ENCODE results near the gene HDAC1.

HDAC1 gene

DNA sequence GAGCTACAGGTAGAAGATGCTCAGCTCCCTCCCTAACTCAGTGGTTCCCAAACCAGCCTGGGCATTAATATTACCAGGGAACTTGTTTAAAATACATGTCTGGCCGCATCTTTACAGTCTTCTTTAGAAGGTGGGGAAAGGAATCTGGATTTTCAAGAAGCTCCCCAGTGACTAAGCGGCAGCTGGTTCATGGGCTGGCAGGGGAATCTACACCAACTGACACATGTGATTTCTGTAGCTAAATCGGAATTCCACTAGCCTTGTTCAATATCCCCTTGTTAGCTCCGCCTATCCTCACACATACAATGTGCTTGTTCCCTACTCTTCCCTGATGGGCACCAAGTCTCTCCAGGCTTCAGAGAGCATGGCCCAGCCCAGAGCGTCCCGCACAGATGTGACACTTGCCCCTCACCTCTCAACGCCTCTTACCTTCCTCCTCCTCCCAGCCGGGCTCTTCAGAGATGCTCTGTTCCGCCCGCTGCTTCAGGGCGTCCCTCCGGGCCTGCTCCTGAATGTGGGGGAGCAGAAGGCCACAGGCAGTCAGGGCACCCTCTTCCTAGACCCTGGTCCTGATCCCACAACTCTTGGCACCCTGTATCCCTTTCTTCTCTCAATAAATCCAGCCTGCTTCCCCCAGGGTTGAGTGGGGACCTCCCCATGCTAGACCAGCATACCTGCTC is 85.8 kb downstream of the HDAC1 start:
- no peak for DNase-seq

- DNase-seq = no peak
These were observed 88.2 kb downstream of the HDAC1 start for GRCh38 chr1:32380057-32380456.
